RWPE2 (cell line): ENCODE measurements around the gene MNDA.
"Not testable (repeated sequence)": the region's sequence is repeated elsewhere in the genome, so short reads cannot be mapped to it uniquely, and the experiment has no call there.

Source experiments
- ATAC-seq: fragments of 200-7000 bp; cut with Tn5 transposase; 3 replicates; pipeline ENCODE4 v1.9.1; 2021; ENCODE audit warnings: low read depth
- DNase-seq: peaks from one replicate; pipeline ENCODE4 v3.0.0-alpha.2; 2020; ENCODE audit warnings: low spot score
- H3K27ac ChIP-seq: fragments of 450-650 bp; 2 replicates; pipeline ENCODE4 v1.5.1; 2017; ENCODE audit warnings: mild to moderate bottlenecking; ENCODE audit not compliant: poor library complexity, severe bottlenecking
- H3K27me3 ChIP-seq: fragments of 250-450 bp; sonication (Bioruptor Pico); 2 replicates; pipeline ENCODE4 v1.5.1; 2021; ENCODE audit warnings: mild to moderate bottlenecking, moderate library complexity; ENCODE audit not compliant: insufficient read depth, poor library complexity, severe bottlenecking
- H3K36me3 ChIP-seq: fragments of 250-450 bp; sonication (Bioruptor Pico); 2 replicates; pipeline ENCODE4 v1.5.1; 2020; ENCODE audit warnings: low read depth, mild to moderate bottlenecking, moderate library complexity
- H3K4me1 ChIP-seq: fragments of 250-450 bp; sonication (Bioruptor Pico); 2 replicates; pipeline ENCODE4 v1.5.1; 2021; ENCODE audit warnings: mild to moderate bottlenecking, moderate library complexity; ENCODE audit not compliant: insufficient read depth, poor library complexity, severe bottlenecking
- H3K4me3 ChIP-seq: fragments of 250-450 bp; sonication (Bioruptor Pico); 2 replicates; pipeline ENCODE4 v1.5.1; 2021; ENCODE audit warnings: mild to moderate bottlenecking, moderate library complexity; ENCODE audit not compliant: severe bottlenecking
- H3K9me3 ChIP-seq: fragments of 250-450 bp; sonication (Bioruptor Pico); 2 replicates; pipeline ENCODE4 v1.5.1; 2021; ENCODE audit warnings: mild to moderate bottlenecking, moderate library complexity; ENCODE audit not compliant: severe bottlenecking
- CTCF ChIP-seq: fragments of 450-650 bp; IDR thresholded peaks from one replicate; pipeline ENCODE4 v1.5.1; 2017; ENCODE audit warnings: mild to moderate bottlenecking, moderate library complexity; ENCODE audit not compliant: poor library complexity, severe bottlenecking

The MNDA gene

GRCh38 chr1:158864595-158864994 is 33.4 kb downstream of the MNDA start:
- no peak for TF ChIP-seq CTCF
- DNase-seq (no peak), ATAC-seq (no peak)
- Histone ChIP-seq H3K36me3 (no peaks in the 10 kb centered on the region), H3K4me3 (no peak overlapping the region), H3K27me3 (peaks cover 4% of the 10 kb centered on the region), H3K9me3 (no peaks in the 10 kb centered on the region), H3K27ac (no peak overlapping the region), H3K4me1 (no peaks in the 10 kb centered on the region)

GRCh38 chr1:158870438-158870837 is 39.3 kb downstream of the MNDA start:
- not testable (repeated sequence) for DNase-seq, H3K36me3 ChIP-seq, H3K4me3 ChIP-seq, H3K27ac ChIP-seq, H3K27me3 ChIP-seq, H3K4me1 ChIP-seq, ATAC-seq, H3K9me3 ChIP-seq

GRCh38 chr1:158873141-158873540 is 42.0 kb downstream of the MNDA start:
- DNase-seq (no peak), ATAC-seq (no peak)
- no peaks in the 10 kb centered on the region for H3K36me3 ChIP-seq
- no peaks in the 10 kb centered on the region for H3K4me1 ChIP-seq
- no peaks in the 10 kb centered on the region for H3K9me3 ChIP-seq
- no peak overlapping the region for H3K27ac ChIP-seq
- TF ChIP-seq CTCF, result no peak
- no peaks in the 10 kb centered on the region for H3K27me3 ChIP-seq
- no peak overlapping the region for H3K4me3 ChIP-seq

GRCh38 chr1:158893654-158894053 is 62.5 kb downstream of the MNDA start:
- Histone ChIP-seq H3K36me3 (no peaks in the 10 kb centered on the region), H3K27me3 (no peaks in the 10 kb centered on the region), H3K4me1 (peaks cover 3% of the 10 kb centered on the region), H3K4me3 (no peak overlapping the region), H3K9me3 (no peaks in the 10 kb centered on the region), H3K27ac (no peak overlapping the region)
- DNase-seq (no peak), ATAC-seq (no peak)
- TF ChIP-seq CTCF, result no peak

- H3K9me3 ChIP-seq, result no peaks in the 10 kb centered on the region
- no peak overlapping the region for H3K27ac ChIP-seq
- TF ChIP-seq CTCF, result no peak
- no peaks in the 10 kb centered on the region for H3K36me3 ChIP-seq
- ATAC-seq (peak; percentile 80), DNase-seq (no peak)
- no peaks in the 10 kb centered on the region for H3K27me3 ChIP-seq
- no peak overlapping the region for H3K4me3 ChIP-seq
- H3K4me1 ChIP-seq, result peaks cover 4% of the 10 kb centered on the region
Observed at GRCh38 chr1:158898722-158899121, 67.6 kb downstream of the MNDA start.
